Naive thymus-derived CD8-positive, alpha-beta T cell (primary cell): ENCODE results near the gene ACBD6. TPM values are rescaled to one million over a fixed set of nuclear protein-coding genes. Genes with fewer than 3 reads are reported as not detected.

Experiments used
- ATAC-seq, 2 donors: fragments of 150-1000 bp; cut with Tn5 transposase in 1 of 2; sonication (Bioruptor Pico), chemical (Tn5 transposase) in 1 of 2; 1 replicate in 1 of 2; 2 replicates in 1 of 2; pipeline ENCODE4 v1.10.0; 2021; ENCODE audit warnings: mild to moderate bottlenecking in 2 of 2, moderate library complexity in 2 of 2
- POLR2A ChIA-PET: fragments of 350-600 bp; sonication (Branson Sonifier 250); formaldehyde crosslinking; loops from one replicate; lab custom pipeline; 2021; ENCODE audit warnings: antibody characterized with exemption; lab: Charles Lee
- DNase-seq, 10 donors: peaks; one replicate each; pipeline versions ENCODE4 v3.0.0 to v3.0.0-alpha.2; 2020 to 2022
- H3K27ac Mint-ChIP-seq, 10 donors: one replicate each; pipeline ENCODE4 v1.8.0; 2020 to 2022; ENCODE audit warnings: mild to moderate bottlenecking in 10 of 10, mixed read lengths in 10 of 10, moderate library complexity in 4 of 10, inconsistent platforms in 1 of 10
- H3K27me3 Mint-ChIP-seq, 5 donors: one replicate each; pipeline ENCODE4 v1.8.0; 2021 to 2022; ENCODE audit warnings: mixed read lengths in 5 of 5
- H3K36me3 Mint-ChIP-seq, 3 donors: one replicate each; pipeline ENCODE4 v1.8.0; 2020 to 2022; ENCODE audit warnings: mixed read lengths in 3 of 3, mild to moderate bottlenecking in 2 of 3, inconsistent platforms in 1 of 3
- H3K4me1 Mint-ChIP-seq, 4 donors: one replicate each; pipeline ENCODE4 v1.8.0; 2021 to 2022; ENCODE audit warnings: mixed read lengths in 4 of 4
- H3K4me3 Mint-ChIP-seq, 10 donors: one replicate each; pipeline ENCODE4 v1.8.0; 2020 to 2022; ENCODE audit warnings: mild to moderate bottlenecking in 10 of 10, mixed read lengths in 10 of 10, moderate library complexity in 6 of 10, inconsistent platforms in 1 of 10
- H3K9me3 Mint-ChIP-seq, 9 donors: one replicate each; pipeline ENCODE4 v1.8.0; 2020 to 2022; ENCODE audit warnings: mixed read lengths in 9 of 9, mild to moderate bottlenecking in 3 of 9, inconsistent platforms in 1 of 9, moderate library complexity in 1 of 9
- polyA plus RNA-seq, 3 donors: library from polyadenylated mRNA; unstranded; fragments of 300-500 nt; fragmentation: Illumina TruSeq; gene quantifications; one replicate each; pipeline ENCODE4 v1.2.3, GENCODE V29; 2021
- total RNA-seq, 8 experiments: library from RNA in 2 of 8; stranded (reverse) in 2 of 8; gene quantifications; one replicate each; pipeline ENCODE4 v1.2.3 and lab custom pipeline; 2021 to 2026

The ACBD6 gene
- total and polyA plus RNA-seq, 5 experiments from 2014 or later = 45.8 to 63.6 (median 46.4) TPM

DNA sequence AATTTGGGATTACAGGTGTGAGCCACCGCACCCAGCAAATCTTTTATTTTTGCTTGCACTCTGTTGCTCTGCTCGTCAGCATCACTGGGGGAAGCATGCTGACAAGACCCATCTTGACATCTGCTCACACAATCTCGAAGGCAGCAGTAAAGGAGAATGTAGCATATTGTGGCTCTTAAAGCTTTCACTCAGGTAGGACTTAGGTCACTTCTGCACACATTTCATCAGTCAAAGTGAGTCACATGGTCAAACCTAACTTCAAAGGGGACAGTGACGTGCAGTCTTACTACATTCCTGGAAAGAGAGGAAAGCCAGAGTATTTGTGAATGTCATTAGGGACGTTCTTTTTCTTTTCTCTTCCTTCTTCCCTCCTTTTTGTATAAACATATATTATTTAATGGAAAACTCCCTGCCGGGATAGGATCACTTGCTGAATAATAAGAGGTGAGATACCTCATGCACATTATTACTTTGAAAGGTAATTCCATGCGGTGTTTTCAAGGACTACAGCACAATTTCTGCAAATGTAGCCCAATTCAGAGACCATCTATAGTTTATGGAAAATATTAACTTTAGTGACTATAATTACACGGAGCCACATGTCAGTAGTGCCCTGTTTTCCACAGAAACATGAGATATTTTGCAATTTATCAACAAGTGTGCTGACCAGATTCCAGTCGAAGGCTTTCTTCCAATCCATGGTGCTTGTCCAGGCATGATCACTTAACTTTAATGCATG is 19.3 kb upstream of the ACBD6 start:
- no peak overlapping the region for H3K27ac Mint-ChIP-seq
- peaks cover 0 to 15% (median 6%) of the 10 kb centered on the region in 5 donors for H3K27me3 Mint-ChIP-seq
- H3K4me1 Mint-ChIP-seq = peaks cover 0 to 7% (median 3%) of the 10 kb centered on the region in 4 donors
- no peak overlapping the region for H3K4me3 Mint-ChIP-seq
- POLR2A ChIA-PET = no interaction called here
- no peaks in the 10 kb centered on the region for H3K36me3 Mint-ChIP-seq
- no peaks in the 10 kb centered on the region for H3K9me3 Mint-ChIP-seq
- ATAC-seq = no peak
- DNase-seq = no peak

DNA sequence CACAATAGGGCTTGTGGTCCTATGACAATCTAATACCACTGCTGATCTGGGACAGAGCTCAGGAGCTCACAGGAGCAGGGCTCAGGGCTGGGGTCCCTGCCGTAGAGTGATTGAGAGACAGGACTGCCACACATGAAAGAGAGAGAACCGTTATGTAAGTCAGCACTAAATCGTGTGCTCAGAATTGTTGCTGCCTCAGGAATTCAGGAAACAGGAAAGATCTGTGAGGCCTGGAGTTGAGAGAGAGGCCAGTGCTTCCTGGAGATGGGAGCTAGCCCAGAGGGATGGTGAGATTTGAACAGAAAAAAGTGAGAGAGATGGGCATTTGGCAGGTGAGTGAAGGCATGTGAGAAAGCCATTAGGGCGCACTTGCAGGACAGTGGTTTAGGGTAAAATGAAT is 17.5 kb upstream of the ACBD6 start:
- POLR2A ChIA-PET = no interaction called here

DNA sequence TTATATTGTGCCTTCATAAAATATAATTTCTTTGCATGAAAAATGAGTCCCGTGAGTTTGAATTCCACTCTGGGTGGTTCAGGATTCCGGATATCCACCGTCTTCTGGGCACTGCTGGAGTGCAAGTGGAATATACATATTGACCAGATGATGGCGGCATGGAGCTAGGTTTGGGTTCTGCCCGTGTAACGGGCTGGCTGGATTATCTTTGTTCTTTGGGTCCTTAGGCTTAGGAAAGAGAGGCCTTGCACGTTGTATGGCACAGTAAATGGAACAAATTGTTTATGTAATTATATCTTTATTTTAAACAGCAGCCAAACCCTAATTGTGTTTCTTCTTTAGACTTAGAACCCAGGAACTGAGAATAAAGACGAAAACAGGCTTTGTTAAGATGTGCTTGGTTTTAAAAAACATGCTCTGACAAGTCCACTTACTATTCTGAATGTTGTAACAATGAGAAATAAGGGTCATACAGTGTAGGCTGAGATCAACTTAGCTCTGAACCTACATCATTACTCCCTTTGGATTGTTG is 13.5 kb upstream of the ACBD6 start:
- H3K27me3 Mint-ChIP-seq = peaks cover 0 to 21% (median 16%) of the 10 kb centered on the region in 5 donors
- ATAC-seq (peak; percentile 89 to 98), DNase-seq (peak; percentile 20 to 72 (median 54))
- POLR2A ChIA-PET = interaction anchor here (2.4 kb wide), 1 partner anchor 13 kb away, joined by 8 read pairs; the partner anchor contains the start of gene ACBD6
- H3K27ac Mint-ChIP-seq = no peak overlapping the region
- no peaks in the 10 kb centered on the region for H3K9me3 Mint-ChIP-seq
- no peaks in the 10 kb centered on the region for H3K36me3 Mint-ChIP-seq
- peaks cover 0 to 3% (median 1%) of the 10 kb centered on the region in 4 donors for H3K4me1 Mint-ChIP-seq
- H3K4me3 Mint-ChIP-seq = no peak overlapping the region

More for the DNA sequence above, 17.5 kb upstream of the ACBD6 start:
- ATAC-seq = no peak
- Mint-ChIP-seq H3K27me3 (peaks cover 0 to 10% (median 6%) of the 10 kb centered on the region in 5 donors), H3K36me3 (no peaks in the 10 kb centered on the region), H3K4me3 (no peak overlapping the region), H3K9me3 (no peaks in the 10 kb centered on the region), H3K27ac (peak overlapping the region in 1 of 10 donors; percentile 70), H3K4me1 (peaks cover 0 to 3% (median 1%) of the 10 kb centered on the region in 4 donors)
- DNase-seq = no peak

DNA sequence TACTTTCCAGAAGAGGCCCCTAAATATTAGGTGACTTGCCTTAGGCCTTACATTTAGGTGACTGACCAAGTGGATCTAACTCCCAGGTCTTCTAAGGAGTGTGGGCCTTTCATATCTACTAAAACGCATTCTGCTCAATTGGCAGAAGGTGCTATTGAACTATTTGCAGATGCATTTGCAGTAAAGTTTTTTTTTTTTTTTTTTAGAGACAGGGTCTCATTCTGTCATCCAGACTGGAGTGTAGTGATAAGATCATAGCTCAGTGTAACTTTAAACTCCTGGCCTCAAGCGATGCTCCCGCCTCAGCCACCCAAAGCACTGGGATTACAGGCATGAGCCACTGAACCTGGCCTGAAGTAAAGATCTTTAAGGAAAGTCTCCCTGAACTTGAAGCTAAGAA is 13.0 kb upstream of the ACBD6 start:
- no peaks in the 10 kb centered on the region for H3K9me3 Mint-ChIP-seq
- no peak overlapping the region for H3K4me3 Mint-ChIP-seq
- no peaks in the 10 kb centered on the region for H3K36me3 Mint-ChIP-seq
- no peak for DNase-seq
- POLR2A ChIA-PET = interaction anchor here (2.4 kb wide), 1 partner anchor 13 kb away, joined by 8 read pairs; the partner anchor contains the start of gene ACBD6
- peaks cover 0 to 21% (median 17%) of the 10 kb centered on the region in 5 donors for H3K27me3 Mint-ChIP-seq
- H3K4me1 Mint-ChIP-seq = peaks cover 0 to 3% (median 1%) of the 10 kb centered on the region in 4 donors
- ATAC-seq = no peak
- H3K27ac Mint-ChIP-seq = no peak overlapping the region

DNA sequence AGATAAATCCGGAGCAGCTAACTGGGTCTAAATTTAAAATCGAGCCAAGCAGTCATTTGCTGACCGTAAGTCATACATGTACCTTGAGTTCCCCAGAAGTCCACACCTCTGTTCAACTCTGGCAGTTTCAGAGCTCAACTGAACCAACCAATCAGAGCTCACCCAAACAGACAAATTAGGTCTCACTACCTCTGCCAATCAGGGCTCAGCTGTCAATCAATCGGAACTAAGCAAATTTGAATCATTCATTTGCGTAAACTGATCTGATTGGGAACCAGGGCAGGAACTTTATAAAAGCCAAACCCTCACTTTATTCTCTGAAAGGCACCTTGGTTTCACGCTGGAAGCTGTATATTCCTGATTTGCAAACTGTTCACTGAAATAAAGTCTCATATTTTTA is 11.2 kb upstream of the ACBD6 start:
- ATAC-seq = no peak
- Mint-ChIP-seq H3K27ac (no peak overlapping the region), H3K27me3 (peaks cover 0 to 13% (median 8%) of the 10 kb centered on the region in 5 donors), H3K4me3 (no peak overlapping the region), H3K9me3 (no peaks in the 10 kb centered on the region), H3K36me3 (no peaks in the 10 kb centered on the region), H3K4me1 (peaks cover 0 to 3% (median 1%) of the 10 kb centered on the region in 4 donors)
- DNase-seq = no peak
- POLR2A ChIA-PET = no interaction called here

DNA sequence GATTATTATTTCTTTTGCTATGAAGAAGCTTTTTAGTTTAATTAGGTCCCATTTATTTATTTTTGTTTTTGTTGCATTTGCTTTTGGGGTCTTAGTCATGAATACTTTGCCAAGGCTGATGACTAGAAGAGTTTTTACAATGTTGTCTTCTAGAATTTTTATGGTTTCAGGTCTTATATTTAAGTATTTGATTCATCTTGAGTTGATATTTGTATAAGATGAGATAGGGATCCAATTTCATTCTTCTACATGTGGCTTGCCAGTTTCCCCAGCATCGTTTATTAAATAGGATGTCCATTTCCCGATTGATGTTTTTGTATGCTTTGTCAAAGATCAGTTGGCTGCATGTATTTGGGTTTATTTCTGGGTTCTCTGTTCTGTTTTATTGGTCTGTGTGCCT is 8.5 kb upstream of the ACBD6 start:
- POLR2A ChIA-PET = no interaction called here
- no peak overlapping the region for H3K4me3 Mint-ChIP-seq
- no peak for DNase-seq
- peaks cover 0 to 3% (median 1%) of the 10 kb centered on the region in 4 donors for H3K4me1 Mint-ChIP-seq
- no peak for ATAC-seq
- H3K27me3 Mint-ChIP-seq = peaks cover 0 to 13% (median 8%) of the 10 kb centered on the region in 5 donors
- H3K27ac Mint-ChIP-seq = no peak overlapping the region
- no peaks in the 10 kb centered on the region for H3K36me3 Mint-ChIP-seq
- H3K9me3 Mint-ChIP-seq = no peaks in the 10 kb centered on the region

DNA sequence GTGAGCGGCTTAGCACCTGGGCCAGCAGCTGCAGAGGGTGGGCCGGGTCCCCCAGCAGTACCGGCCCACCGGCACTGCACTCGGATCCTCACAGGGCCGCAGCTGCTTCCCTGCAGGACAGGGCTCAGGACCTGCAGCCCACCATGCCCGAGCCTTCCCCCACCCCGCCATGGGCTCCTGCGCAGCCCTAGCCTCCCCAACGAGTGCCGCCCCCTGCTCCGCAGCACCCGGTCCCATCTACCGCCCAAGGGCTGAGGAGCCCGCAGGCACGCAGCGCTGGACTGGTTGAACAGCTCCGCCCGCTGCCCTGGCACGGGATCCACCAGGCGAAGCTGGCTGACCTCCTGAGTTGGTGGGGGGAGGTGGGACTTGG is 6.3 kb upstream of the ACBD6 start:
- Mint-ChIP-seq H3K36me3 (no peaks in the 10 kb centered on the region), H3K27me3 (peaks cover 0 to 13% (median 8%) of the 10 kb centered on the region in 5 donors), H3K4me1 (peaks cover 0 to 4% (median under 1%) of the 10 kb centered on the region in 4 donors), H3K4me3 (no peak overlapping the region), H3K9me3 (no peaks in the 10 kb centered on the region), H3K27ac (no peak overlapping the region)
- DNase-seq (no peak), ATAC-seq (no peak)
- POLR2A ChIA-PET = no interaction called here

DNA sequence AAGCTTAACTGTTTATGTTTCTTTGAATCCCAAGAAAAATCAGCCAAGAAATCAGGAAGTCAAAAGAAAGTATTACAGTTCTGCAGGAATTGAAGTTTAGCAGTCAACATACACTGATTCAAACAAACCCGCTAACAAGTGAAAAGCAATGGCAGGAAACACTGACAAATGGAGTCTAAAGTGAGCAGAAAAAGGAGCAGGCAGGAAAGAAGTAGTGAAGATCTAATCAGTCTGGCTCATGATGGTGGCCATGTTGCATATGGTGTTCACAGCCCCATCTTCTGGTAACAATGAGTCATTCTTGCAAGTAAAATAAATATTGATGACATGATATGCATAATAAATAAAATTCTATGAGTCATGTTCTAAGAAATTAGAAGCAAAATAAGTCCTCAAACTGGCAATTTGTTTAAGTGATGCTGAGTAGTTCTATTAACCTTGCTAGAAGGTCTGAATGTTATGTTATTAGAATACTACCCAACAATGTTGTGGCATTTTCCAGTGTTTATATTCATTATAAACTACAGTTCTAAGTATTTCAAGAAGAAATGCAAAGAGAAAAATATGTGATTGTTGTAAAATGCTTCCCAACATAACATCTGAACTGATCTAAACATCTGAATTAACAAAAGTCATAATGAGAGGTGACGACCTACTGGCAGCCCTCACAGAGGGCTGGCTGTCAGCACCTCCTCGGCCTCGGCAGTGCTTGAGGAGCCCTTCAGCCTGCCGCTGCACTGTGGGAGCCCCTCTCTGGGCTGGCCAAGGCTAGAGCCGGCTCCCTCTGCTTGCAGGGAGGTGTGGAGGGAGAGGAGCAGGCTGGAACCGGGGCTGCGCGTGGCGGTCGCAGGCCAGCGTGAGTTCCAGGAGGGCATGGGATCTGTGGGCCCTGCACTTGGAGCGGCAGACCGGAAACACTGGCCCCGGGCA is 5.7 kb upstream of the ACBD6 start:
- Mint-ChIP-seq H3K4me3 (no peak overlapping the region), H3K27ac (no peak overlapping the region), H3K36me3 (no peaks in the 10 kb centered on the region), H3K9me3 (no peaks in the 10 kb centered on the region), H3K27me3 (peaks cover 0 to 13% (median 8%) of the 10 kb centered on the region in 5 donors), H3K4me1 (peaks cover 5 to 11% (median 6%) of the 10 kb centered on the region in 4 donors)
- POLR2A ChIA-PET = no interaction called here
- peak in 1 of 10 donors; percentile 2 for DNase-seq
- ATAC-seq = no peak

DNA sequence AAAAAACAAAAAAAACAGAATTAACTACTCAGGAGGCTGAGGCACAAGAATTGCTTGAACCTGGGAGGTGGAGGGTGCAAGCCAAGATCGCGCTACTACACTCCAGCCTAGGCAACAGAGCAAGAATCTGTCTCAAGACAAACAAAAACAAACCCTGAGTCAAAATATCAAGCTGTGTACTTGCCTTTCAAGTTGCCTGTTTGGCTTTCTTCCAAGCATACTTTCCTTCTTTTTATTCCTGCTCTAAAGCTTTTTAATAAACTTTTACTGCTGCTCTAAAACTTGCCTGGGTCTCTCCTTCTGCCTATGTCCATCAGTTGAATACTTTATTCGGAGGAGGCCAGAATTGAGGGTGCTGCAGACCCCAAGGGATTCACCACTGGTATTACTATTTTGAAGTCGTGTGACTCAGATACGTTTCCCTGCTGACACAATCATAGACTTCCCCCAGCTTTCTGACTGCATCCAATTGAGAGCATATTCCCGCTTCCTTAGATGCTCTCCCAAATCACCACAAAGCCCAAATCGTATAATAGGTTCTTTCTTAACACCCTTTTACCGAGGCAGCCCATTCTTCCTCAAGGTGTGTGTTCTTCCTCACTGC is 3.5 kb upstream of the ACBD6 start:
- POLR2A ChIA-PET = interaction anchor here (0.7 kb wide), 1 partner anchor 126 kb away, joined by 3 read pairs; the partner anchor contains the start of gene XPR1
- Mint-ChIP-seq H3K4me3 (no peak overlapping the region), H3K27me3 (peaks cover 0 to 2% (median 0%) of the 10 kb centered on the region in 5 donors), H3K27ac (no peak overlapping the region), H3K4me1 (peaks cover 17 to 27% (median 23%) of the 10 kb centered on the region in 4 donors), H3K9me3 (no peaks in the 10 kb centered on the region), H3K36me3 (no peaks in the 10 kb centered on the region)
- no peak for DNase-seq
- no peak for ATAC-seq

DNA sequence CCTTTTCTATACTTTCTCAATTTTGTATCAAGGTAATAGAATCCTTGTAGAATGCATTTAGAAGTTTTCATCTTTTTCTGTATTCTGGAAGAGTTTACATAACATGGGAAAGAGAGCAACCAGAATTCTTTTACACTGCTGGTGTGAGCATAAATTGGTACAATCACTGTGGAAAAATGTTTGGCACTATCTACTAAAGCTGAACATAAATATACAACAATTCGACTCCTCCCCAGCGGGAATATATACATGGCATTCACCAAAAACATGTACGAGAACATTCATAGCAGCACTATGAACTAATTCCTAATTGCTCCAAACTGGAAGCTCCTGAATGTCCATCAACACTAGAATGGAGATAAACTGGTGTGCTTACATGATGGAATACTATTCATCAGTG is 1.8 kb upstream of the ACBD6 start:
- no peaks in the 10 kb centered on the region for H3K9me3 Mint-ChIP-seq
- DNase-seq (no peak), ATAC-seq (no peak)
- peak overlapping the region in 2 of 10 donors; percentile 37 to 93 for H3K27ac Mint-ChIP-seq
- H3K36me3 Mint-ChIP-seq = peaks cover 0 to 1% (median 0%) of the 10 kb centered on the region in 3 donors
- POLR2A ChIA-PET = no interaction called here
- H3K4me3 Mint-ChIP-seq = peak overlapping the region in 6 of 10 donors; percentile 13 to 68 (median 32)
- H3K4me1 Mint-ChIP-seq = peaks cover 19 to 39% (median 30%) of the 10 kb centered on the region in 4 donors
- no peaks in the 10 kb centered on the region for H3K27me3 Mint-ChIP-seq

DNA sequence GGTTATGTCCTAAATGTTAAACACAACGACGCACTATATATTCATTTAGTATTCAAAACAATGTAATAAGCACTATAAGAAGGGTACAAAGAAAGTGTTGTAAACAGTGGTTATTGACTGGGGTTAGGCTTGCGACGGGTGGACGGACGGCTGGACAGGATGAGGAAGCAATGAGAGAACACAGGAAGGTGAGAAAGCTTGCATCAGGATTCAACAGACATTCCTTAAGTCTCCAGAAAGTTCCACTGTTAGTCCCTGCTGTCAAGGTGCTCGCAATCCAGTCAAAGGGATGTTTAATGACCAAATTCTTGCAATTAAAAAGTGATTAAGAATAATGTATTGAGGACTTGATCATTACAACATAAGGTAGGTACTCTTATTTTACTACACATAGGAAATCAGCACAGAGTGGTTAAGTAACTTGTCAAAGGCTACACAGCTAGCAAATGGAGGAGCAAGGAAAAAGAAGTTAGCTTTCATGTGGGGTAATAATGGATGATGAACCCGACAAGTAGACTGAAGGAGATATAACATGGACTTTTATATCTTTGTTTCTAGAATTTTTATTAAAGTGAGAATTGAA is 994 bp upstream of the ACBD6 start:
- peaks cover 19 to 42% (median 33%) of the 10 kb centered on the region in 4 donors for H3K4me1 Mint-ChIP-seq
- peak overlapping the region; percentile 93 to 97 (median 96) for H3K4me3 Mint-ChIP-seq
- H3K27ac Mint-ChIP-seq = peak overlapping the region; percentile 93 to 99 (median 98)
- H3K9me3 Mint-ChIP-seq = no peaks in the 10 kb centered on the region
- H3K27me3 Mint-ChIP-seq = no peaks in the 10 kb centered on the region
- peaks cover 0 to 6% (median 0%) of the 10 kb centered on the region in 3 donors for H3K36me3 Mint-ChIP-seq
- POLR2A ChIA-PET = interaction anchor here (0.9 to 2.5 kb wide), 6 partner anchors 13 to 657 kb away, joined by 3 to 12 read pairs (median 6); partner anchors contain the start of genes TOR1AIP1 and XPR1
- no peak for DNase-seq
- ATAC-seq = no peak
